GM10266 (cell line): Measurements from ENCODE around the gene SLC30A4.

ENCODE experiments used
- DNase-seq: peaks from one replicate; pipeline ENCODE4 v3.0.0; 2012; ENCODE audit errors: extremely low spot score
- CTCF ChIP-seq: IDR thresholded peaks from 2 replicates; pipeline ENCODE4 v1.5.1; 2012; ENCODE audit warnings: mild to moderate bottlenecking, low read depth; ENCODE audit not compliant: control insufficient read depth, insufficient read depth; ENCODE audit errors: missing control alignments

The SLC30A4 gene

GRCh38 chr15:45476410-45476809, 46.1 kb downstream of the SLC30A4 start:
- no peak for TF ChIP-seq CTCF

GRCh38 chr15:45474799-45475198, 47.8 kb downstream of the SLC30A4 start:
- no peak for TF ChIP-seq CTCF
- no peak for DNase-seq

More at GRCh38 chr15:45476410-45476809, 46.1 kb downstream of the SLC30A4 start:
- no peak for DNase-seq

- TF ChIP-seq CTCF: no peak
- no peak for DNase-seq
These were observed 49.5 kb downstream of the SLC30A4 start for GRCh38 chr15:45473068-45473467.

- TF ChIP-seq CTCF: no peak
- no peak for DNase-seq
These were observed 51.4 kb downstream of the SLC30A4 start for GRCh38 chr15:45471151-45471550.

GRCh38 chr15:45469441-45469840, 53.1 kb downstream of the SLC30A4 start:
- TF ChIP-seq CTCF: no peak
- no peak for DNase-seq

- DNase-seq: no peak
- TF ChIP-seq CTCF: no peak
These were observed 53.5 kb downstream of the SLC30A4 start for GRCh38 chr15:45469027-45469426.

GRCh38 chr15:45468294-45468693, 54.3 kb downstream of the SLC30A4 start:
- no peak for TF ChIP-seq CTCF
- no peak for DNase-seq
